GM12878 (cell line): ENCODE results near the gene GRHL1. TPM values are rescaled to one million over a fixed set of nuclear protein-coding genes. Genes with fewer than 3 reads are reported as not detected.

Source experiments
- ATAC-seq: fragments of 200-7000 bp; cut with Tn5 transposase; 3 replicates; pipeline ENCODE4 v1.9.1; 2020; ENCODE audit warnings: mild to moderate bottlenecking, moderate library complexity
- BruUV-seq: library from RNA; stranded (reverse); fragments of 400-500 nt; replicated peaks from 2 replicates; lab custom pipeline; 2021; lab: Mats Ljungman, UMichigan
- CTCF ChIA-PET: fragments of 300-600 bp; sonication (Branson Sonifier 250); formaldehyde crosslinking; extraction: SDS; loops from one replicate; lab custom pipeline; 2021; ENCODE audit warnings: inconsistent platforms; lab: Yijun Ruan, JAX
- POLR2A ChIA-PET: fragments of 350-600 bp; formaldehyde crosslinking; extraction: SDS; loops from one replicate; lab custom pipeline; 2021; ENCODE audit warnings: inconsistent platforms; lab: Charles Lee
- RAD21 ChIA-PET: fragments of 300-600 bp; sonication (Branson Sonifier 250); formaldehyde crosslinking; loops from one replicate; lab custom pipeline; 2023; ENCODE audit warnings: antibody characterized with exemption; ENCODE audit not compliant: unreplicated experiment; lab: Charles Lee
- SMC1A ChIA-PET: fragments of 300-600 bp; sonication (Branson Sonifier 250); formaldehyde crosslinking; loops from one replicate; lab custom pipeline; 2023; ENCODE audit not compliant: unreplicated experiment, uncharacterized antibody; lab: Charles Lee
- DNase-seq: peaks from one replicate; pipeline ENCODE4 v3.0.0-alpha.2; 2011; ENCODE audit warnings: low read depth, low spot score
- FAIRE-seq: peaks from 3 replicates; lab custom pipeline; 2011; peaks lifted over from hg19 to GRCh38; lab: Jason Lieb, UNC
- H2AFZ ChIP-seq: 2 replicates; pipeline ENCODE4 v1.6.0; 2011; ENCODE audit warnings: low read depth, low read length, control low read depth; ENCODE audit not compliant: control insufficient read depth
- H3K27ac ChIP-seq: 2 replicates; pipeline ENCODE4 v1.5.1; 2011; ENCODE audit warnings: control low read depth; ENCODE audit not compliant: control insufficient read depth, insufficient read depth
- H3K27me3 ChIP-seq, 2 experiments: replicated peaks in 1 of 2; 2 replicates each; pipeline versions ENCODE4 v1.6.0 to v1.6.1; 2011; ENCODE audit warnings: low read length in 1 of 2; ENCODE audit not compliant: control insufficient read depth in 2 of 2, insufficient read depth in 2 of 2
- H3K36me3 ChIP-seq, 2 experiments: 2 replicates each; pipeline ENCODE4 v1.5.1; 2011; ENCODE audit warnings: low read length in 1 of 2; ENCODE audit not compliant: control insufficient read depth in 2 of 2, insufficient read depth in 2 of 2
- H3K4me1 ChIP-seq: 2 replicates; pipeline ENCODE4 v1.6.1; 2011; ENCODE audit warnings: mild to moderate bottlenecking, low read length, moderate library complexity, mixed read lengths; ENCODE audit not compliant: control insufficient read depth, insufficient read depth
- H3K4me2 ChIP-seq: 2 replicates; pipeline ENCODE4 v1.6.0; 2011; ENCODE audit warnings: control low read depth; ENCODE audit not compliant: control insufficient read depth, insufficient read depth
- H3K4me3 ChIP-seq: fragments of 200-600 bp; sonication (generic); 2 replicates; pipeline ENCODE4 v1.5.1; 2016
- H3K79me2 ChIP-seq: 2 replicates; pipeline ENCODE4 v1.6.0; 2011; ENCODE audit warnings: low read length; ENCODE audit not compliant: control insufficient read depth, insufficient read depth
- H3K9ac ChIP-seq: 2 replicates; pipeline ENCODE4 v1.8.0; 2011; ENCODE audit warnings: low read length, control low read depth, mixed read lengths; ENCODE audit not compliant: control insufficient read depth, insufficient read depth
- H3K9me3 ChIP-seq: replicated peaks from 3 replicates; pipeline ENCODE4 v1.5.1; 2011; ENCODE audit warnings: mild to moderate bottlenecking, low read length; ENCODE audit not compliant: control insufficient read depth, insufficient read depth
- H4K20me1 ChIP-seq: 2 replicates; pipeline ENCODE4 v1.6.0; 2011; ENCODE audit not compliant: control insufficient read depth, insufficient read depth
- ATF7 ChIP-seq: fragments of 450-650 bp; IDR thresholded peaks from 2 replicates; pipeline ENCODE4 v1.6.1; 2016; ENCODE audit warnings: low read depth, mild to moderate bottlenecking
- BCL11A ChIP-seq: IDR thresholded peaks from 2 replicates; pipeline ENCODE4 v1.6.1; 2011; ENCODE audit warnings: low read depth, low read length
- CBX3 ChIP-seq: fragments of 200-600 bp; sonication (generic); IDR thresholded peaks from 2 replicates; pipeline ENCODE4 v1.6.1; 2016; ENCODE audit warnings: low read depth, borderline replicate concordance
- GATAD2B ChIP-seq: fragments of 450-650 bp; conservative IDR thresholded peaks from 2 replicates; pipeline ENCODE4 v1.6.1; 2017; ENCODE audit warnings: low read depth, mild to moderate bottlenecking, moderate library complexity
- HDAC2 ChIP-seq: fragments of 200-600 bp; sonication (generic); IDR thresholded peaks from 2 replicates; pipeline ENCODE4 v1.6.1; 2017
- PAX8 ChIP-seq: fragments of 450-650 bp; IDR thresholded peaks from 2 replicates; pipeline ENCODE4 v1.6.1; 2017; ENCODE audit warnings: mild to moderate bottlenecking, moderate library complexity
- SMC3 ChIP-seq: IDR thresholded peaks from 2 replicates; pipeline ENCODE4 v1.6.1; 2011; ENCODE audit warnings: low read length, improper control_type of control experiment, borderline replicate concordance
- SP1 ChIP-seq: IDR thresholded peaks from one replicate; pipeline ENCODE4 v1.6.1; 2011; ENCODE audit warnings: low read depth, low read length
- TBL1XR1 ChIP-seq: IDR thresholded peaks from 2 replicates; pipeline ENCODE4 v1.6.1; 2012; ENCODE audit warnings: low read depth, low read length, improper control_type of control experiment
- WRNIP1 ChIP-seq: IDR thresholded peaks from 2 replicates; pipeline ENCODE4 v1.6.1; 2011; ENCODE audit warnings: low read depth, low read length, improper control_type of control experiment, borderline replicate concordance
- ZNF384 ChIP-seq: IDR thresholded peaks from 2 replicates; pipeline ENCODE4 v1.6.1; 2012; ENCODE audit warnings: low read depth, mild to moderate bottlenecking, low read length, improper control_type of control experiment, borderline replicate concordance
- ZNF622 ChIP-seq: fragments of 450-650 bp; IDR thresholded peaks from 2 replicates; pipeline ENCODE4 v1.6.1; 2017; ENCODE audit warnings: mild to moderate bottlenecking, inconsistent platforms
- WGBS: methylation state at CpG from one replicate; pipeline ENCODE4 v1.1.6; 2016; ENCODE audit warnings: low lambda C conversion rate; ENCODE audit not compliant: insufficient replicate concordance, insufficient coverage; ENCODE audit errors: missing lambda C conversion rate; 5-methylcytosine and 5-hydroxymethylcytosine counted together
- in situ Hi-C: fragments of 300-500 bp; cut with MboI; formaldehyde crosslinking; loops from 9 replicates; pipeline ENCODE4 v1.14.3; 2018; ENCODE audit warnings: mixed read lengths
- intact Hi-C: fragments of 100-400 bp; cut with micrococcal nuclease; formaldehyde crosslinking; loops from one replicate; pipeline ENCODE4 v1.14.2; 2022; ENCODE audit not compliant: unreplicated experiment
- polyA plus RNA-seq, 11 experiments: library from polyadenylated mRNA; depleted of rRNA in 4 of 11; unstranded in 6 of 11; stranded (reverse) in 5 of 11; fragments of >200 nt; fragmentation: Nextera tagmentation in 4 of 11; fragmentation: Illumina TruSeq in 1 of 11; extraction: Ambion mirVana in 4 of 11; extraction: Trizol in 1 of 11; gene quantifications; 1 replicate in 1 of 11; 2 replicates in 10 of 11; pipeline versions ENCODE4 v1.2.1 to v1.2.3, GENCODE V29; 2011 to 2016; ENCODE audit warnings: inconsistent platforms in 2 of 11, missing spikeins in 2 of 11, low read depth in 1 of 11
- total RNA-seq, 4 experiments: library from RNA; depleted of rRNA in 3 of 4; stranded (reverse); fragments of >200 nt in 3 of 4; fragmentation: Illumina TruSeq in 1 of 4; extraction: Trizol in 1 of 4; gene quantifications; 2 replicates each; pipeline versions ENCODE4 v1.2.1 to v1.2.3, GENCODE V29; 2013 to 2021
- TF ChIP-seq, protein P1 (sequence below): fragments of 450-650 bp; formaldehyde crosslinking; IDR thresholded peaks from 2 replicates; pipeline ENCODE4 v1.4.0; 2022; ENCODE audit warnings: mild to moderate bottlenecking, moderate library complexity
- TF ChIP-seq, protein P2 (sequence below): fragments of 450-650 bp; IDR thresholded peaks from 2 replicates; pipeline ENCODE4 v1.6.1; 2016; ENCODE audit warnings: mild to moderate bottlenecking
- TF ChIP-seq, protein P3 (sequence below), 3 experiments: IDR thresholded peaks in 2 of 3; conservative IDR thresholded peaks in 1 of 3; 2 replicates each; pipeline ENCODE4 v1.5.1; 2011; ENCODE audit warnings: low read depth in 3 of 3, low read length in 3 of 3, mild to moderate bottlenecking in 3 of 3, control low read depth in 2 of 3, moderate library complexity in 2 of 3, inconsistent platforms in 1 of 3, mixed read lengths in 1 of 3; ENCODE audit not compliant: control insufficient read depth in 2 of 3, insufficient read depth in 1 of 3; ENCODE audit errors: extremely low read depth in 1 of 3

The GRHL1 gene
- total and polyA plus RNA-seq, 10 of the 15 experiments (the other 5 are each of a cell fraction or from before 2014, with no cell fraction given) = 0.09 to 0.81 (median 0.28) TPM; not detected in 1

DNA sequence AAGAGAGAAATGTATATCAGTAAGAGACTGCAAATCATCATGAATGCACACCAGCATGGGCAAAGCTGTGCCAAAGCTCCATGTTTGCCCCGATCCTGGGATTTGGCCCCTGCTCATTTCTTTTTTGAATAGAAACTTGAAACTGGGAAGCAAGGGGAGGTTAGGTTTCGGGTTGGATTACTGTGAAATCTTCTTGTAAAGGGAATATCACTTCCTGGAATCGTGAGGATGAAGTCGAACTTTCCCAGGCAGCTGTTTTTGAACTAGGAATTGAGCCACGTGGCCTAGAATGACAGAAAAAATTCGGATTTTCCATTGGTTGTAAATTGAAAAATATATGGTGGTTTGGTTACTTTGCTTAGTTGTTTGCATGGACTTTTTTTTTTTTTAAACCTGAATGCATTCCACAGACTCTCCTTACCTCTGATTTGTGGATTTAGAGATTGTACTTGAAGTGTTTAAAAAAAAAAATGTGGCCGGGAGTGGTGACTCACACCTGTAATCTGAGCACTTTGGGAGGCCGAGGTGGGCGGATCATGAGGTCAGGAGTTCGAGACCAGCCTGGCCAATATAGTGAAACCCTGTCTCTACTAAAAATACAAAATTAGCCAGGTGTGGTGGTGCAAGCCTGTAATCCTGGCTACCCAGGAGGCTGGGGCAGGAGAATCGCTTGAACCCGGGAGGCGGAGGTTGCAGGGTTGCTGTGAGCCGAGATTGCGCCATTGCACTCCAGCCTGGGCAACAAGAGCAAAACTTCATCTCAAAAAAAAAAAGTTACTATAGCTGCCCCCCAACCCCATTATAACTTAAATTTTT, 32.1 kb downstream of the GRHL1 start (continued):
- TF ChIP-seq, protein P1, sequence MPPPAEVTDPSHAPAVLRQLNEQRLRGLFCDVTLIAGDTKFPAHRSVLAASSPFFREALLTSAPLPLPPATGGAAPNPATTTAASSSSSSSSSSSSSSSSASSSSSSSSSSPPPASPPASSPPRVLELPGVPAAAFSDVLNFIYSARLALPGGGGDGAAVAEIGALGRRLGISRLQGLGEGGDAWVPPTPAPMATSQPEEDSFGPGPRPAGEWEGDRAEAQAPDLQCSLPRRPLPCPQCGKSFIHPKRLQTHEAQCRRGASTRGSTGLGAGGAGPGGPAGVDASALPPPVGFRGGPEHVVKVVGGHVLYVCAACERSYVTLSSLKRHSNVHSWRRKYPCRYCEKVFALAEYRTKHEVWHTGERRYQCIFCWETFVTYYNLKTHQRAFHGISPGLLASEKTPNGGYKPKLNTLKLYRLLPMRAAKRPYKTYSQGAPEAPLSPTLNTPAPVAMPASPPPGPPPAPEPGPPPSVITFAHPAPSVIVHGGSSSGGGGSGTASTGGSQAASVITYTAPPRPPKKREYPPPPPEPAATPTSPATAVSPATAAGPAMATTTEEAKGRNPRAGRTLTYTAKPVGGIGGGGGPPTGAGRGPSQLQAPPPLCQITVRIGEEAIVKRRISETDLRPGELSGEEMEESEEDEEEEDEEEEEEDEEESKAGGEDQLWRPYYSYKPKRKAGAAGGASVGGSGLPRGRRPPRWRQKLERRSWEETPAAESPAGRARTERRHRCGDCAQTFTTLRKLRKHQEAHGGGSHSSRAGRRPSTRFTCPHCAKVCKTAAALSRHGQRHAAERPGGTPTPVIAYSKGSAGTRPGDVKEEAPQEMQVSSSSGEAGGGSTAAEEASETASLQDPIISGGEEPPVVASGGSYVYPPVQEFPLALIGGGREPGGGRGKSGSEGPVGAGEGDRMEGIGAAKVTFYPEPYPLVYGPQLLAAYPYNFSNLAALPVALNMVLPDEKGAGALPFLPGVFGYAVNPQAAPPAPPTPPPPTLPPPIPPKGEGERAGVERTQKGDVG (CRISPR knock-in tag) = no peak
- no peak for TF ChIP-seq GATAD2B

DNA sequence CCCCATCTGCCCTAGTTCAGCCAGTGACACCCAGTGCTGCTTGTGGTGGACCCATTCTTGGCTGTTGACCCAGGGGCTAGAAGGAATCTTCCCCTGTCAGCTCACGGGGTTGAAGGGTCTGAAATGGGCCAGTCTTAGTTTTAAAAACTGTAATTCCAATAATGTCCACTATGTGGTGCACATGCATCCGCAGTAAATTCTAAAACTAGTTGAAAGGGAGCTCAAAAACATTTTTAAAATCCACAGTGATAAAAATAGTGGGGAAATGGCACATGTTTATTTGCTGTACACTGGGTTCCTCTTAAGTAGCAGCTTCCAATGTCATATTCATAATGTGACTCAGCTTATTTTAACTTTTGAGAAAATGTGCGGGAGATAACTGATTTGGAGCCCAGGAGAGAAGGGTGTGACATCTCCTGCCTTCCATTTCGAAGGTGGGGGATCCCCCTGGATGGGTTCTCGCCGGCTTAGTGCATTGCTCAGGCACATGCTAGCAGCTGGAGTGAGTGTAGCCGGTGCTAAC, 32.8 kb downstream of the GRHL1 start:
- H3K27me3 ChIP-seq = no peaks in the 10 kb centered on the region
- RAD21 ChIA-PET = interaction anchor here (0.8 to 5.9 kb wide), 27 partner anchors 13 to 451 kb away, joined by 3 to 70 read pairs (median 5); partner anchors contain the start of gene TAF1B
- no TSS peak for BruUV-seq
- POLR2A ChIA-PET = interaction anchor here (0.6 to 1.5 kb wide), 5 partner anchors 9 to 106 kb away, joined by 3 to 4 read pairs (median 3); no protein-coding TSS in a partner anchor
- WGBS = 23% methylated on average over 7 of the region's 7 CpGs
- peak; percentile 88 for ATAC-seq
- no peak for FAIRE-seq
- peak overlapping the region; percentile 52; the same call in 1 of the 2 replicates for H2AFZ ChIP-seq
- CTCF ChIA-PET = interaction anchor here (0.6 to 7.1 kb wide), 67 partner anchors 9 to 1292 kb away, joined by 3 to 164 read pairs (median 4); partner anchors contain the start of gene TAF1B
- no peaks in the 10 kb centered on the region for H3K79me2 ChIP-seq
- no peaks in the 10 kb centered on the region for H4K20me1 ChIP-seq
- no peak overlapping the region for H3K4me2 ChIP-seq
- no peak overlapping the region for H3K9ac ChIP-seq
- in situ Hi-C loops (no loop called here), intact Hi-C loops (loop anchor here (1.0 kb wide), 1 partner anchor 64 kb away; no protein-coding TSS in a partner anchor)
- SMC1A ChIA-PET = interaction anchor here (0.5 to 4.7 kb wide), 33 partner anchors 9 to 679 kb away, joined by 3 to 46 read pairs (median 4); partner anchors contain the start of gene TAF1B
- peak; percentile 13 for DNase-seq
- H3K4me3 ChIP-seq = no peak overlapping the region
- H3K36me3 ChIP-seq = no peaks in the 10 kb centered on the region
- H3K27ac ChIP-seq = no peak overlapping the region
- no peaks in the 10 kb centered on the region for H3K4me1 ChIP-seq
- no peaks in the 10 kb centered on the region for H3K9me3 ChIP-seq
- TF ChIP-seq SP1 = no peak
- TF ChIP-seq PAX8 = no peak
- TF ChIP-seq ZNF384 = no peak
- TF ChIP-seq ATF7 = peak; percentile 24; the same call in 1 of the 2 replicates
- TF ChIP-seq SMC3 = peak; percentile 67; the same call in 1 of the 2 replicates
- no peak for TF ChIP-seq CBX3
- no peak for TF ChIP-seq WRNIP1
- TF ChIP-seq, protein P2, sequence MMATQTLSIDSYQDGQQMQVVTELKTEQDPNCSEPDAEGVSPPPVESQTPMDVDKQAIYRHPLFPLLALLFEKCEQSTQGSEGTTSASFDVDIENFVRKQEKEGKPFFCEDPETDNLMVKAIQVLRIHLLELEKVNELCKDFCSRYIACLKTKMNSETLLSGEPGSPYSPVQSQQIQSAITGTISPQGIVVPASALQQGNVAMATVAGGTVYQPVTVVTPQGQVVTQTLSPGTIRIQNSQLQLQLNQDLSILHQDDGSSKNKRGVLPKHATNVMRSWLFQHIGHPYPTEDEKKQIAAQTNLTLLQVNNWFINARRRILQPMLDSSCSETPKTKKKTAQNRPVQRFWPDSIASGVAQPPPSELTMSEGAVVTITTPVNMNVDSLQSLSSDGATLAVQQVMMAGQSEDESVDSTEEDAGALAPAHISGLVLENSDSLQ = 0 out of 2 replicates have a peak, but pooled peaks have one; percentile 15
- TF ChIP-seq, protein P3, sequence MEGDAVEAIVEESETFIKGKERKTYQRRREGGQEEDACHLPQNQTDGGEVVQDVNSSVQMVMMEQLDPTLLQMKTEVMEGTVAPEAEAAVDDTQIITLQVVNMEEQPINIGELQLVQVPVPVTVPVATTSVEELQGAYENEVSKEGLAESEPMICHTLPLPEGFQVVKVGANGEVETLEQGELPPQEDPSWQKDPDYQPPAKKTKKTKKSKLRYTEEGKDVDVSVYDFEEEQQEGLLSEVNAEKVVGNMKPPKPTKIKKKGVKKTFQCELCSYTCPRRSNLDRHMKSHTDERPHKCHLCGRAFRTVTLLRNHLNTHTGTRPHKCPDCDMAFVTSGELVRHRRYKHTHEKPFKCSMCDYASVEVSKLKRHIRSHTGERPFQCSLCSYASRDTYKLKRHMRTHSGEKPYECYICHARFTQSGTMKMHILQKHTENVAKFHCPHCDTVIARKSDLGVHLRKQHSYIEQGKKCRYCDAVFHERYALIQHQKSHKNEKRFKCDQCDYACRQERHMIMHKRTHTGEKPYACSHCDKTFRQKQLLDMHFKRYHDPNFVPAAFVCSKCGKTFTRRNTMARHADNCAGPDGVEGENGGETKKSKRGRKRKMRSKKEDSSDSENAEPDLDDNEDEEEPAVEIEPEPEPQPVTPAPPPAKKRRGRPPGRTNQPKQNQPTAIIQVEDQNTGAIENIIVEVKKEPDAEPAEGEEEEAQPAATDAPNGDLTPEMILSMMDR (IDR thresholded peaks at IDR 0.05 in 2 of 3, conservative IDR thresholded peaks at IDR 0.05 in 1 of 3; ENCODE audit: control insufficient read depth in 2 of 3, extremely low read depth in 1 of 3, insufficient read depth in 1 of 3, low read depth in 3 of 3, low read length in 3 of 3) = peak; percentile 59 to 70 (median 63)
- TF ChIP-seq TBL1XR1 = no peak
- TF ChIP-seq ZNF622 = no peak
- TF ChIP-seq HDAC2 = no peak
- no peak for TF ChIP-seq BCL11A
